Measurements from ENCODE around the gene GPC1.

The GPC1 gene

DNA sequence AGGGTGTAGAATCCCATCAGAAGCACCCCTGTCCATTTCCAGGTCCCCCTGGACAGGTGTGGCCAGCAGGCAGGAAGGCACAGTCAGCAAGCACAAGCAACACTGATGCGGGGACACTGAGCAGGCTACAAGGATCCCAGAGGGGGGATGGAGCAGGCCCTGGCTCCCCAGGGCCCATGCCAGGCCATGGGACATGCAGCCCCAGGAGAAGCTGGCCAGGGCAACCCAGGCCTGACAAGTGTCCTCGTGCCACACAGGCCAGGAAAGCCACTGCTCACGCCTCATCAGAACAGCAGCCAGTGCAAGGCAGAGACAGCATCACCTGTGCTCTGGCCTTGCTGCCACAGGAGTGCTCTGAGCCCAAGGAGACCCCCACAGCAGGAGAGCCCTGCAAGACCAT is 14.1 kb upstream of the GPC1 start:
- in situ Hi-C loops (cut with HindIII; ENCODE audit: low pct_ligation_motif_present, low sequenced_read_pairs), result no loop called here
- TF ChIP-seq, protein P1, sequence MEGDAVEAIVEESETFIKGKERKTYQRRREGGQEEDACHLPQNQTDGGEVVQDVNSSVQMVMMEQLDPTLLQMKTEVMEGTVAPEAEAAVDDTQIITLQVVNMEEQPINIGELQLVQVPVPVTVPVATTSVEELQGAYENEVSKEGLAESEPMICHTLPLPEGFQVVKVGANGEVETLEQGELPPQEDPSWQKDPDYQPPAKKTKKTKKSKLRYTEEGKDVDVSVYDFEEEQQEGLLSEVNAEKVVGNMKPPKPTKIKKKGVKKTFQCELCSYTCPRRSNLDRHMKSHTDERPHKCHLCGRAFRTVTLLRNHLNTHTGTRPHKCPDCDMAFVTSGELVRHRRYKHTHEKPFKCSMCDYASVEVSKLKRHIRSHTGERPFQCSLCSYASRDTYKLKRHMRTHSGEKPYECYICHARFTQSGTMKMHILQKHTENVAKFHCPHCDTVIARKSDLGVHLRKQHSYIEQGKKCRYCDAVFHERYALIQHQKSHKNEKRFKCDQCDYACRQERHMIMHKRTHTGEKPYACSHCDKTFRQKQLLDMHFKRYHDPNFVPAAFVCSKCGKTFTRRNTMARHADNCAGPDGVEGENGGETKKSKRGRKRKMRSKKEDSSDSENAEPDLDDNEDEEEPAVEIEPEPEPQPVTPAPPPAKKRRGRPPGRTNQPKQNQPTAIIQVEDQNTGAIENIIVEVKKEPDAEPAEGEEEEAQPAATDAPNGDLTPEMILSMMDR (IDR thresholded peaks at IDR 0.05; ENCODE audit: low read depth, low read length, missing control alignments), result no peak
- no peak overlapping the region for H3K4me3 ChIP-seq (ENCODE audit: low read depth, low read length)
- no peaks in the 10 kb centered on the region for H3K36me3 ChIP-seq (replicated peaks)
- H3K27me3 ChIP-seq (replicated peaks), result no peaks in the 10 kb centered on the region
- no peak for DNase-seq
- H3K27ac ChIP-seq, result no peak overlapping the region

DNA sequence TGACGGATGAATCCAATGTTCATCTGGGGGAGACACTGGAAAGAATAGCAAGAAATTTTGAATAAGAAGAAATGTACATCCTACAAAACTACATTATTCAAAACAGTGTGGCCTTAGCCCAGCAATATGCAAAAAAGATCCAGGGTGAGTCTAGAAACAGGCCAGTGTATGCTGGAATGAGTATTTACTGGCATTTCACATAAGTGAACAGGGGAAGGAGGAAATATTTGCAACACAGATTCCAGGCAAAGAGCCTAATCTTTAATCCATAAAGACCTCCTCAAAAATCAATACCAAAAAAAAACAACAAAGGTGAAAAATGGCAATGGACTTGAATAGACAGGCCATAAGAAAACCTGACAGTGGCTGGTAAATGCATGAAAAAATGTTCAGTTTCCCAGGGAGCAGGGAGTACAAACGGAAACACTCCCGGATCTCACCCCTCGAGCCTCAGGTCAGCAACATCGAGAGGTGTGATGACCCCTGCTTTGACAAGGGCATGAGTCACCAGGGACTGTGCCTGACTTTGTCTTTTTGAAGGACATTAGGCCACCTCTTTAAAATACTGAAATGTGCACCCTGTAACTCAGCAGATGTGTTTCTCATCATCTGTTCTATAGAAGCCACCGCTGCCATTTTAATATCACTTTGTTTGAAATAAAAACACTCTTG is 12.7 kb upstream of the GPC1 start:
- in situ Hi-C loops (cut with HindIII; ENCODE audit: low pct_ligation_motif_present, low sequenced_read_pairs), result no loop called here
- DNase-seq, result no peak
- TF ChIP-seq, protein P1 (IDR thresholded peaks at IDR 0.05; ENCODE audit: low read depth, low read length, missing control alignments), result no peak
- Histone ChIP-seq H3K36me3 (replicated peaks) (no peaks in the 10 kb centered on the region), H3K27me3 (replicated peaks) (no peaks in the 10 kb centered on the region), H3K27ac (no peak overlapping the region), H3K4me3 (ENCODE audit: low read depth, low read length) (no peak overlapping the region)

DNA sequence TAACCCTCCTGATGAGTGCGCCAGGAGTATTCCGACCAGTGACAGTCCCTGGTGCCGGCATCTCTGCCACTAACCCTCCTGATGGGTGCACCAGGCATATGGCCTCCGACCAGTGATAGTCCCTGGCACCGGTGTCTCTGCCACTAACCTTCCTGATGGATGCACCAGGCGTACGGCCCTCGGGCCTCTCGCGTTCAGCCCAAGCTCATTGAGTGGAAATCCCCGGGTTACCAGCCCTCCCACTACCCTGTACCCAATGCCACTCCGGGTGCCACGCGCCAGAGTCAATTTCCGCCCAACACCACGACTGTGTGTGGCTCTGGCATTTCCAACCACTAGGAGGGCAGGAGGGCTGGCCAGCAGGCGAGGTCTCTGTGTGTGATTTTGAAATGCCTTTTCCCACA is 11.7 kb upstream of the GPC1 start:
- DNase-seq, result no peak
- TF ChIP-seq, protein P1 (IDR thresholded peaks at IDR 0.05; ENCODE audit: low read depth, low read length, missing control alignments), result no peak
- in situ Hi-C loops (cut with HindIII; ENCODE audit: low pct_ligation_motif_present, low sequenced_read_pairs), result no loop called here
- no peak overlapping the region for H3K27ac ChIP-seq
- H3K27me3 ChIP-seq (replicated peaks), result no peaks in the 10 kb centered on the region
- no peak overlapping the region for H3K4me3 ChIP-seq (ENCODE audit: low read depth, low read length)
- H3K36me3 ChIP-seq (replicated peaks), result no peaks in the 10 kb centered on the region

DNA sequence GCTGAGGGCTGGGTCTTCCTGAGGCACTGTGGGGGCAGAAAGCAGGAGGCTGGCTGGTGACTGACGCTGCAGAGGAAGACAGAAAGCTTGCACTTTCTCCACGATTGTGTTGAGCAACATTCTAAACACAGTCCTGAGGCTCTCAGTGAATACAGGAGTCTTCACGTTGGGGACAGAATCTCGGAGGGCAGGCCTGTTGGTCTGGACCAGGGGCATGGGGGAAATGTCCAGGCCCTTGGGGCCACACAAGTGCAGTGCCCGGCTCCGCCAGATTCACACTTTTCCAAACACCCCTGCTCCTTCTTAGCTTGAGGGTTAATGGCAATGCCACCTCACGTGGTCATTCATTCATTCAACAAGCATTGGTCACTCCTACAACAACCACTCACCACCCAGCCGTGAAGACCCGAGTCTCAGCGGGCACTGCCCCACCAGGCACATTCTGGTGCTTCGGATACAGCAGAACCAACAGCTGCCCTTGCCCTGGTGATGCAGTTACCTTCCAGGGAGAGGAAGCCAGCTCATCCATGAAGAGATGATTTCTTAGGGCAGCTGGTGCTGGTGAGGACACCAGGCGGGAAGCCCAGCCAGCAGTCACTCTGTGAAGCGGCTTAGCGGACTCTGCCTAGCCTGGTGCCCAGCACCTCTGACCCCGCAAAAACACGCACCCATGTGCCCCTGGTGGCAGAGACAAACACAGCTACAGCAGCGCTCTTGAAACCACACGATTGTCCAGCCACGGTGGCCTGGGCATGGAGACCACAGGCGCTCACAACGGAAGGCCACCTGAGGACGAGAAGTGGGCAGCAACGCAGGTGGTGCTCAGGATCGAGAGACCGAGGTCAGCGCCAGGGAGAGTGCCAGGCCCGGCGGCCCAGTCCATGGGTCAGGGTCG is 10.9 kb upstream of the GPC1 start:
- no peak overlapping the region for H3K4me3 ChIP-seq (ENCODE audit: low read depth, low read length)
- DNase-seq, result no peak
- no peaks in the 10 kb centered on the region for H3K27me3 ChIP-seq (replicated peaks)
- TF ChIP-seq, protein P1 (IDR thresholded peaks at IDR 0.05; ENCODE audit: low read depth, low read length, missing control alignments), result peak; percentile 16
- in situ Hi-C loops (cut with HindIII; ENCODE audit: low pct_ligation_motif_present, low sequenced_read_pairs), result no loop called here
- H3K27ac ChIP-seq, result no peak overlapping the region
- H3K36me3 ChIP-seq (replicated peaks), result no peaks in the 10 kb centered on the region

DNA sequence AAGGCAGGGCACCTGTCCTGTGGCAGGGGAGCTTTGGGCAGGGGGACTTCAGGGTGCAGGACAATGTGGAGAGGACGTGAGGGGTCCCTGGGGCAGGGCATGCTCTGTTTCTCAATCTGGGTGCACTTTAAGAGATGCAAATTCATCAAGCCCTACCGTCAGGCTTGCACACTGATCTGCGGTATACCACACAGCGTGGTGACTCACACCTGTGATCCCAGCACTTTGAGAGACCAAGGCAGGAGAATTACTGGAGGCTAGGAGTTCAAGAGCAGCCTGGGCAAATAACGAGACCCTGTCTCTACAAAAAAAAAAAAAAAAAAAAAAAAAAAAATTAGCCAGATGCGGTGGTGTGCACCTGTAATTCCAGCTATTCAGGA is 10.2 kb upstream of the GPC1 start:
- Histone ChIP-seq H3K27me3 (replicated peaks) (no peaks in the 10 kb centered on the region), H3K27ac (no peak overlapping the region), H3K4me3 (ENCODE audit: low read depth, low read length) (no peak overlapping the region), H3K36me3 (replicated peaks) (no peaks in the 10 kb centered on the region)
- in situ Hi-C loops (cut with HindIII; ENCODE audit: low pct_ligation_motif_present, low sequenced_read_pairs), result no loop called here
- DNase-seq, result no peak
- TF ChIP-seq, protein P1 (IDR thresholded peaks at IDR 0.05; ENCODE audit: low read depth, low read length, missing control alignments), result no peak

Measured in brain microvascular endothelial cell (primary cell).